ENCODE measurements around the gene TNIK. TPM values are rescaled to one million over a fixed set of nuclear protein-coding genes. Genes with fewer than 3 reads are reported as not detected.

TNIK gene
- total and polyA plus RNA-seq, 2 of the 13 experiments (the other 11 are each of a cell fraction or from before 2014, with no cell fraction given), result 0.15 to 0.22 TPM

- TF ChIP-seq ZNF792 (CRISPR knock-in tag; IDR thresholded peaks at IDR 0.05) (no peak), RFXAP (CRISPR knock-in tag; IDR thresholded peaks at IDR 0.05; ENCODE audit: borderline replicate concordance) (no peak), ZNF274 (CRISPR knock-in tag; IDR thresholded peaks at IDR 0.05) (no peak), GATA4 (IDR thresholded peaks at IDR 0.05; ENCODE audit: borderline replicate concordance, low read depth) (no peak), HOXA9 (CRISPR knock-in tag; IDR thresholded peaks at IDR 0.05; ENCODE audit: borderline replicate concordance) (no peak), ETS1 (CRISPR knock-in tag; IDR thresholded peaks at IDR 0.05) (no peak), ONECUT2 (CRISPR knock-in tag; IDR thresholded peaks at IDR 0.05) (no peak), ZSCAN30 (CRISPR knock-in tag; IDR thresholded peaks at IDR 0.05) (no peak), SMARCE1 (IDR thresholded peaks at IDR 0.05; ENCODE audit: borderline replicate concordance) (no peak), ZNF615 (CRISPR knock-in tag; IDR thresholded peaks at IDR 0.05; ENCODE audit: borderline replicate concordance) (no peak), RBFOX2 (IDR thresholded peaks at IDR 0.05; ENCODE audit: low read depth, low read length) (no peak), ZNF501 (CRISPR knock-in tag; IDR thresholded peaks at IDR 0.05) (no peak), CREB1 (IDR thresholded peaks at IDR 0.05) (no peak), CREB1 (CRISPR knock-in tag; IDR thresholded peaks at IDR 0.05) (no peak), ATF7-NPFF (CRISPR knock-in tag; IDR thresholded peaks at IDR 0.05; ENCODE audit: low read depth) (peak; percentile 80; the same call in 1 of the 2 replicates), ZNF329 (CRISPR knock-in tag; IDR thresholded peaks at IDR 0.05; ENCODE audit: low read depth) (no peak), ZNF282 (IDR thresholded peaks at IDR 0.05; ENCODE audit: partially characterized antibody) (no peak), CREM (IDR thresholded peaks at IDR 0.05) (peak; percentile 31; the same call in 1 of the 2 replicates), CREM (CRISPR knock-in tag; IDR thresholded peaks at IDR 0.05) (no peak), ZFP36 (IDR thresholded peaks at IDR 0.05; ENCODE audit: borderline replicate concordance, low read depth, low read length, partially characterized antibody) (no peak), ATF4 (CRISPR knock-in tag; IDR thresholded peaks at IDR 0.05) (no peak)
- TF ChIP-seq, protein P1, sequence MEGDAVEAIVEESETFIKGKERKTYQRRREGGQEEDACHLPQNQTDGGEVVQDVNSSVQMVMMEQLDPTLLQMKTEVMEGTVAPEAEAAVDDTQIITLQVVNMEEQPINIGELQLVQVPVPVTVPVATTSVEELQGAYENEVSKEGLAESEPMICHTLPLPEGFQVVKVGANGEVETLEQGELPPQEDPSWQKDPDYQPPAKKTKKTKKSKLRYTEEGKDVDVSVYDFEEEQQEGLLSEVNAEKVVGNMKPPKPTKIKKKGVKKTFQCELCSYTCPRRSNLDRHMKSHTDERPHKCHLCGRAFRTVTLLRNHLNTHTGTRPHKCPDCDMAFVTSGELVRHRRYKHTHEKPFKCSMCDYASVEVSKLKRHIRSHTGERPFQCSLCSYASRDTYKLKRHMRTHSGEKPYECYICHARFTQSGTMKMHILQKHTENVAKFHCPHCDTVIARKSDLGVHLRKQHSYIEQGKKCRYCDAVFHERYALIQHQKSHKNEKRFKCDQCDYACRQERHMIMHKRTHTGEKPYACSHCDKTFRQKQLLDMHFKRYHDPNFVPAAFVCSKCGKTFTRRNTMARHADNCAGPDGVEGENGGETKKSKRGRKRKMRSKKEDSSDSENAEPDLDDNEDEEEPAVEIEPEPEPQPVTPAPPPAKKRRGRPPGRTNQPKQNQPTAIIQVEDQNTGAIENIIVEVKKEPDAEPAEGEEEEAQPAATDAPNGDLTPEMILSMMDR (CRISPR knock-in tag; IDR thresholded peaks at IDR 0.05), result peak; percentile 68
- TF ChIP-seq, protein P2, sequence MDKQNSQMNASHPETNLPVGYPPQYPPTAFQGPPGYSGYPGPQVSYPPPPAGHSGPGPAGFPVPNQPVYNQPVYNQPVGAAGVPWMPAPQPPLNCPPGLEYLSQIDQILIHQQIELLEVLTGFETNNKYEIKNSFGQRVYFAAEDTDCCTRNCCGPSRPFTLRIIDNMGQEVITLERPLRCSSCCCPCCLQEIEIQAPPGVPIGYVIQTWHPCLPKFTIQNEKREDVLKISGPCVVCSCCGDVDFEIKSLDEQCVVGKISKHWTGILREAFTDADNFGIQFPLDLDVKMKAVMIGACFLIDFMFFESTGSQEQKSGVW (CRISPR knock-in tag; IDR thresholded peaks at IDR 0.05; ENCODE audit: borderline replicate concordance), result no peak
- TF ChIP-seq, protein P3, sequence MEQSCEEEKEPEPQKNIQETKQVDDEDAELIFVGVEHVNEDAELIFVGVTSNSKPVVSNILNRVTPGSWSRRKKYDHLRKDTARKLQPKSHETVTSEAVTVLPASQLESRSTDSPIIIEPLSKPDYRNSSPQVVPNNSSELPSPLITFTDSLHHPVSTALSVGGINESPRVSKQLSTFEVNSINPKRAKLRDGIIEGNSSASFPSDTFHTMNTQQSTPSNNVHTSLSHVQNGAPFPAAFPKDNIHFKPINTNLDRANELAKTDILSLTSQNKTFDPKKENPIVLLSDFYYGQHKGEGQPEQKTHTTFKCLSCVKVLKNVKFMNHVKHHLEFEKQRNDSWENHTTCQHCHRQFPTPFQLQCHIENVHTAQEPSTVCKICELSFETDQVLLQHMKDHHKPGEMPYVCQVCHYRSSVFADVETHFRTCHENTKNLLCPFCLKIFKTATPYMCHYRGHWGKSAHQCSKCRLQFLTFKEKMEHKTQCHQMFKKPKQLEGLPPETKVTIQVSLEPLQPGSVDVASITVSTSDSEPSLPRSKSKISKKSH (CRISPR knock-in tag; IDR thresholded peaks at IDR 0.05; ENCODE audit: borderline replicate concordance), result 0 out of 2 replicates have a peak, but pooled peaks have one; percentile 54
- TF ChIP-seq, protein P4, sequence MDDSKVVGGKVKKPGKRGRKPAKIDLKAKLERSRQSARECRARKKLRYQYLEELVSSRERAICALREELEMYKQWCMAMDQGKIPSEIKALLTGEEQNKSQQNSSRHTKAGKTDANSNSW (CRISPR knock-in tag; IDR thresholded peaks at IDR 0.05; ENCODE audit: borderline replicate concordance), result no peak
Observed at GRCh38 chr3:171157286-171157685, 302.9 kb downstream of the TNIK start (continued).

Measured in HepG2 (cell line).